ENCODE results near the gene ENG. TPM values are rescaled to one million over a fixed set of nuclear protein-coding genes. Genes with fewer than 3 reads are reported as not detected.
A peak's percentile ranks its signal among the peaks of the same experiment; 100 is the strongest.

Gene ENG
- total and polyA plus RNA-seq, 2 of the 4 experiments (the other 2 are of a cell fraction), result 3.6 to 83.3 TPM

DNA sequence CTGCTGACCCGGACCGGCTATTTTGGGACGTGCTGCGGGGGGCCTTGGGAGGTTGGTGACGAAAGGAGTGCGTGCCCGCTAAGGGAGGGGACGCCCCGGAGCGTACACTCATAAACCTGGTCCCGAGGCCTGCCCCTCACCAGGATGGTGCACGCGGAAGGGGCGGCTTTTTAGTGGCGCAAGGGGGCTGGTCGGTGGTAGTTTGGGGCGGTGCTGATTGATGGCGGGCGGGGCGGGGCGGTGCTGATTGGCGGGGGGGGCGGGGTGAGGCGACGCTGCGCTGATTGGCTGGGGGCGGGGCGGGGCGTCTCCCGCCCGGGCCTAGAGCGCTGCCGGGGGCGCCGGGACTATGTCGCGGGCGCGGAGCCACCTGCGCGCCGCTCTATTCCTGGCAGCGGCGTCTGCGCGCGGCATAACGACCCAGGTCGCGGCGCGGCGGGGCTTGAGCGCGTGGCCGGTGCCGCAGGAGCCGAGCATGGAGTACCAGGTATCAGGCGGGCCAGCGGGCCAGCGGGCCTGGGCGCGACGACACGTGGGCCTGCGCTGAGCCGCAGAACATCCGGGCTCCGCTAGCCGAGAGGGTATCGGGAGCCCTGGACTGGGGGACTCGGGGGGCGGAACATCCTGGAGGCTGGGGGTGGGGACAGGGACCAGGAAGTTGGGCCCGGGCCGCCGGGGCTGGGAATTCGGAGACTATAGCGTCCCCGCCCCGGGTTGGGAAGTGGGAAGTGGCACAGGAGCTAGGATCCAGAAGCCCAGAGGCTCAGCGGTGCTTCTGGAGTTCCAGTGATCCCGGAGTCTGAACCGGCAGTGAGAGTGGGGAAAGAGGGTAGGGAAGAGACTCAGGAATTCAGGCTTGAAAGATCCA is 51.6 kb downstream of the ENG start, which contains the start of gene FPGS:
Gene FPGS, plus strand, starts transcription at position 307 of the 868 bp plus-strand sequence. Its CDS starts 43 bp downstream, at position 350.
- dilution Hi-C loops (cut with HindIII; ENCODE audit: low sequenced_read_pairs, unreplicated experiment) (no loop called here), in situ Hi-C loops (cut with MboI; ENCODE audit: low sequenced_read_pairs) (no loop called here), intact Hi-C loops (cut with micrococcal nuclease) (loop anchor here (5.0 kb wide), 2 partner anchors 49 to 114 kb away; partner anchors contain the start of genes ENG and ST6GALNAC4)
- H3K79me1 ChIP-seq (ENCODE audit: low read depth in 1 of 2, low read length in 2 of 2), result peaks cover 27 to 45% of the 10 kb centered on the region in 2 experiments
- H4K91ac ChIP-seq (ENCODE audit: insufficient read depth, low read depth, low read length), result peak within 1 kb of the TSS; percentile 84
- no peaks in the 10 kb centered on the region for H3K9me3 ChIP-seq (ENCODE audit: control insufficient read depth, insufficient read depth, low read length)
- H2BK20ac ChIP-seq (ENCODE audit: low read depth, low read length), result no peak within 1 kb of the TSS; the same call in 1 of the 2 replicates
- H3K23ac ChIP-seq (ENCODE audit: low read depth, low read length), result peak within 1 kb of the TSS; percentile 93
- peak within 1 kb of the TSS; percentile 71 for H3K4me3 ChIP-seq (ENCODE audit: insufficient read depth, low read depth, low read length)
- H3K18ac ChIP-seq (ENCODE audit: low read depth, low read length), result peak within 1 kb of the TSS; percentile 45
- H4K8ac ChIP-seq (ENCODE audit: low read depth in 2 of 2, low read length in 2 of 2), result peak within 1 kb of the TSS; percentile 84 to 98
- H4K20me1 ChIP-seq (ENCODE audit: insufficient read depth, low read length), result no peaks in the 10 kb centered on the region
- peak within 1 kb of the TSS; percentile 49; the same call in 2 of the 3 replicates for H2BK15ac ChIP-seq (ENCODE audit: low read depth, low read length)
- H3K9ac ChIP-seq (ENCODE audit: low read depth, low read length), result peak within 1 kb of the TSS; percentile 94
- peak; percentile 97 for TF ChIP-seq MXI1 (IDR thresholded peaks at IDR 0.05; ENCODE audit: borderline replicate concordance, low read depth, low read length)
- no peak for TF ChIP-seq RCOR1 (IDR thresholded peaks at IDR 0.05; ENCODE audit: insufficient replicate concordance, low read length)
- TF ChIP-seq, protein P1, sequence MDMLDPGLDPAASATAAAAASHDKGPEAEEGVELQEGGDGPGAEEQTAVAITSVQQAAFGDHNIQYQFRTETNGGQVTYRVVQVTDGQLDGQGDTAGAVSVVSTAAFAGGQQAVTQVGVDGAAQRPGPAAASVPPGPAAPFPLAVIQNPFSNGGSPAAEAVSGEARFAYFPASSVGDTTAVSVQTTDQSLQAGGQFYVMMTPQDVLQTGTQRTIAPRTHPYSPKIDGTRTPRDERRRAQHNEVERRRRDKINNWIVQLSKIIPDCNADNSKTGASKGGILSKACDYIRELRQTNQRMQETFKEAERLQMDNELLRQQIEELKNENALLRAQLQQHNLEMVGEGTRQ (IDR thresholded peaks at IDR 0.05; ENCODE audit: low read depth, low read length), result peak; percentile 78
- TF ChIP-seq BHLHE40 (IDR thresholded peaks at IDR 0.05; ENCODE audit: low read depth, low read length), result no peak
- peak; percentile 78 for TF ChIP-seq POLR2A (IDR thresholded peaks at IDR 0.05; ENCODE audit: low read depth, low read length)
- TF ChIP-seq MAZ (IDR thresholded peaks at IDR 0.05; ENCODE audit: borderline replicate concordance, low read depth, low read length), result peak; percentile 70; the same call in 1 of the 2 replicates
- peak; percentile 93 for ATAC-seq (ENCODE audit: low read depth)
- H3K27me3 ChIP-seq (ENCODE audit: control insufficient read depth, insufficient read depth, low read length), result no peaks in the 10 kb centered on the region
- POLR2A ChIA-PET (ENCODE audit: unreplicated experiment), result interaction anchor here (1.5 kb wide), 1 partner anchor 10 kb away, joined by 15 read pairs; no protein-coding TSS in a partner anchor
- WGBS, 2 experiments (ENCODE audit: extremely low coverage in 2 of 2, insufficient read length in 1 of 2), result 1% methylated on average over 41 of the region's 83 CpGs; no CpG with 5 or more reads in 1 of the 2 experiments
- peak within 1 kb of the TSS; percentile 98 for H3K4ac ChIP-seq (ENCODE audit: low read depth, low read length)
- peaks cover 18% of the 10 kb centered on the region for H3K36me3 ChIP-seq (ENCODE audit: control insufficient read depth, insufficient read depth, low read length)
- H3K9me1 ChIP-seq (ENCODE audit: insufficient read depth, low read length), result peaks cover 15% of the 10 kb centered on the region; the same call in 1 of the 2 replicates
- peaks cover 15% of the 10 kb centered on the region for H3K4me1 ChIP-seq (ENCODE audit: control insufficient read depth, insufficient read depth, low read length)
- H3K4me2 ChIP-seq (ENCODE audit: low read depth, low read length), result peak within 1 kb of the TSS; percentile 93
- peak within 1 kb of the TSS; percentile 98 for H3K14ac ChIP-seq (replicated peaks; ENCODE audit: low read depth, low read length)
- peak within 1 kb of the TSS; percentile 96 for H2AK5ac ChIP-seq (ENCODE audit: low read depth, low read length)
- H2BK120ac ChIP-seq (ENCODE audit: low read depth, low read length), result peak within 1 kb of the TSS; percentile 85
- peak within 1 kb of the TSS; percentile 92 for H2BK5ac ChIP-seq (ENCODE audit: low read depth, low read length, poor library complexity, severe bottlenecking)
- peak within 1 kb of the TSS; percentile 94 for H3K56ac ChIP-seq (ENCODE audit: extremely low read depth, insufficient read depth, low read length)
- H3K27ac ChIP-seq (ENCODE audit: insufficient read depth, low read length), result peak within 1 kb of the TSS; percentile 79
- no TSS peak for BruUV-seq (replicated peaks)
- peak within 1 kb of the TSS; percentile 100 for H2AFZ ChIP-seq (replicated peaks; ENCODE audit: low read length, poor library complexity)
- H2AK9ac ChIP-seq (replicated peaks; ENCODE audit: low read depth, low read length, poor library complexity), result peak within 1 kb of the TSS; percentile 99
- peak; percentile 85 for DNase-seq
- peak within 1 kb of the TSS; percentile 80 for H4K5ac ChIP-seq (ENCODE audit: low read depth, low read length)
- CTCF ChIA-PET, result no interaction called here
